Activated CD8-positive, alpha-beta memory T cell treated with anti-CD3 and anti-CD28 coated beads, Interleukin-2, amount 50 U/mL, for 24 hours (primary cell): ENCODE measurements around the gene FNDC5.

ENCODE experiments used
- DNase-seq: peaks from one replicate; pipeline ENCODE4 v3.0.0-alpha.2; 2020; ENCODE audit errors: extremely low read depth

The FNDC5 gene

GRCh38 chr1:32816676-32817158 lies 54.0 kb downstream of the FNDC5 start:
- no peak for DNase-seq

- DNase-seq = no peak
These were observed 56.6 kb downstream of the FNDC5 start for GRCh38 chr1:32813941-32814739.
